GM06990 (cell line): ENCODE measurements around the gene AIPL1.

Experiments
- DNase-seq: peaks from one replicate; pipeline ENCODE4 v3.0.0-alpha.2; 2011; ENCODE audit not compliant: insufficient read length; ENCODE audit errors: extremely low read depth
- H3K27me3 ChIP-seq: replicated peaks from 2 replicates; pipeline ENCODE4 v1.6.0; 2011; ENCODE audit warnings: low read length; ENCODE audit not compliant: control insufficient read depth, insufficient read depth
- H3K36me3 ChIP-seq: 2 replicates; pipeline ENCODE4 v1.5.1; 2011; ENCODE audit warnings: low read length; ENCODE audit not compliant: control insufficient read depth, insufficient read depth
- H3K4me3 ChIP-seq: replicated peaks from 2 replicates; pipeline ENCODE4 v1.5.1; 2011; ENCODE audit warnings: low read depth, mild to moderate bottlenecking, control low read depth, low read length
- TF ChIP-seq, protein P1 (sequence below): IDR thresholded peaks from 2 replicates; pipeline ENCODE4 v1.5.1; 2011; ENCODE audit warnings: low read length, control low read depth, mild to moderate bottlenecking, inconsistent platforms; ENCODE audit not compliant: insufficient read depth, poor library complexity, severe bottlenecking

The AIPL1 gene

DNA sequence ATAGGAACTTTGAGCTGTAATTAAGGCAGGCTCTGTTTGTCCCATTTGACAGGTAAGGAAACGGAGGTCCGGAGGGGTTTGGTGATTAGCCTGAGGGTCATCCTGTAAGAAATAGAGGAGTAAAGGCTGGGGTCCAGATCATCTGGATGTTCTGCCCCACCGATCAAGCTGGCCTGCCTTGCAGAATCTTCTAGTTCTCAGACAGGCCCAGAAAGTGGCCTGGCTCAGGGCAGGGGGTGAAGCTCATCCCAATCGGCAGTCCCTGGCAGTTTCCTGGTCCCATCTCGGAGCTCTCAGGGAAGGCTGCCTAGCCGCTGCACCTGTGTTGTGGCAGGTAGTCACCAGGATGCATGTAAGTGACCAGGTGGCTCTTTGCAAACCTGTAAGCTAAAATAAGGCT is 13.6 kb upstream of the AIPL1 start:
- H3K4me3 ChIP-seq, result no peak overlapping the region
- H3K36me3 ChIP-seq, result no peaks in the 10 kb centered on the region; the same call in 1 of the 2 replicates
- no peaks in the 10 kb centered on the region; the same call in 1 of the 2 replicates for H3K27me3 ChIP-seq
- no peak for DNase-seq
- TF ChIP-seq, protein P1, sequence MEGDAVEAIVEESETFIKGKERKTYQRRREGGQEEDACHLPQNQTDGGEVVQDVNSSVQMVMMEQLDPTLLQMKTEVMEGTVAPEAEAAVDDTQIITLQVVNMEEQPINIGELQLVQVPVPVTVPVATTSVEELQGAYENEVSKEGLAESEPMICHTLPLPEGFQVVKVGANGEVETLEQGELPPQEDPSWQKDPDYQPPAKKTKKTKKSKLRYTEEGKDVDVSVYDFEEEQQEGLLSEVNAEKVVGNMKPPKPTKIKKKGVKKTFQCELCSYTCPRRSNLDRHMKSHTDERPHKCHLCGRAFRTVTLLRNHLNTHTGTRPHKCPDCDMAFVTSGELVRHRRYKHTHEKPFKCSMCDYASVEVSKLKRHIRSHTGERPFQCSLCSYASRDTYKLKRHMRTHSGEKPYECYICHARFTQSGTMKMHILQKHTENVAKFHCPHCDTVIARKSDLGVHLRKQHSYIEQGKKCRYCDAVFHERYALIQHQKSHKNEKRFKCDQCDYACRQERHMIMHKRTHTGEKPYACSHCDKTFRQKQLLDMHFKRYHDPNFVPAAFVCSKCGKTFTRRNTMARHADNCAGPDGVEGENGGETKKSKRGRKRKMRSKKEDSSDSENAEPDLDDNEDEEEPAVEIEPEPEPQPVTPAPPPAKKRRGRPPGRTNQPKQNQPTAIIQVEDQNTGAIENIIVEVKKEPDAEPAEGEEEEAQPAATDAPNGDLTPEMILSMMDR, result no peak

DNA sequence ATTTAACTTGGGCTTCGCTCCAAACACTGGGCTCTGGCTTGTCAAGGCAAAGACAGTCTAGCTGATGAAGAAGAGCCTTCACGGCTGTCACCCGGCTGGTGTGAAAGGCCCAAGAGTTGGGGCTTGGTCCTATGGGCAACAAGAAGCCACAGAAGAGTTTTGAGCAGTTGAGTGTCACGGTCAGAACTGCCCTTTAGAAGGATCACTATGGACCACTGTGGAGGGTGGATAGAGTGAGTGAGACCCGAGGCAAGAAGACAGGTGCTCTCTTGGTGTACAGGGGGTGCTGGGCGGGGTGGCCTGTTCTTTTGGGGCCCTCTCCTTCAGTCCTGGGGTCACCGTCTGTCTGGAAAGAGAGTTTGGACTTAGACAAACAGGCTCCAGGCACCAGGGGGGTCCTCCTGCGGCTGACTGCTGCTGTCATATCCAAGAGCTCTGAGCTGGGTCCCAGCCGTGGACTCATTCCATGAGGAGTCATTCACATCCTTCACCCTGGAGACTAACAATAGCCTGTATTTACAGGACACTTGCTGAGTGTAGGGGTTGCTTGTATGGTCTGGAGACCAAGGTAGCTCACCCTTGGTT is 11.7 kb upstream of the AIPL1 start:
- no peak for DNase-seq
- no peaks in the 10 kb centered on the region; the same call in 1 of the 2 replicates for H3K27me3 ChIP-seq
- H3K36me3 ChIP-seq, result no peaks in the 10 kb centered on the region; the same call in 1 of the 2 replicates
- TF ChIP-seq, protein P1, result no peak
- H3K4me3 ChIP-seq, result no peak overlapping the region

DNA sequence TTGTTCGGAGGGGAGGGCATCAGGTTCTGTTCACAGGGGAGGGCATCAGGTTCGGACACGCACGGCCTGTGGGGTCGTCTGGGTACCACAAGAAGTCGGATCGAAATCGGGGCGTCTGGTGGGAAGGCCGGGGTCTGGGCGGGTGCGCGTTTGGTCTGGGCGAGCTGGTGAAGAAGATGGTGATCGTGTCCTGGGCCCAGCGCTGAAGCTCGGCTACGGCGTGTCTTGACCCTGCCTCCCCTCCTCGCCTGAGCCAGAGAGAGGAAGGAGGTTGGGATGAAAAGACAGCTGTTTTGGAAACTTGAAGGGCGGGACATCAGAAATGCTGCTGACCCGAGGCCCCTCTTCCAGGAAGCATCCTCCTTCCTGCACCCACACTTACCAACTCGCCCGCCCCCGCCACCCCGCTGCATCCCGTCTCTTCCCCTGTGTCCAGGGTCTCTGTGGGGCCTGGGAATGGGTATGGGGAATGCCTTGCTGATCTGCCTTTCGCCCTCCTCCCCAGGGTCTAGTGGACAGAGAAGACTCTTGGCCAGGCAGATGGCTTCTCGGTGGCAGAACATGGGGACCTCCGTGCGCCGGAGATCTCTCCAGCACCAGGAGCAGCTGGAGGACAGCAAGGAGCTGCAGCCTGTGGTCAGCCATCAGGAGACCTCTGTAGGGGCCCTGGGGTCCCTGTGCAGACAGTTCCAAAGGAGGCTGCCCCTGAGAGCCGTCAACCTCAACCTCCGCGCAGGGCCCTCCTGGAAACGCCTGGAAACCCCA is 9.8 kb upstream of the AIPL1 start:
- TF ChIP-seq, protein P1, result no peak
- Histone ChIP-seq H3K4me3 (peak overlapping the region; percentile 51), H3K27me3 (no peaks in the 10 kb centered on the region; the same call in none of the 2 replicates), H3K36me3 (no peaks in the 10 kb centered on the region; the same call in 1 of the 2 replicates)
- DNase-seq, result no peak

DNA sequence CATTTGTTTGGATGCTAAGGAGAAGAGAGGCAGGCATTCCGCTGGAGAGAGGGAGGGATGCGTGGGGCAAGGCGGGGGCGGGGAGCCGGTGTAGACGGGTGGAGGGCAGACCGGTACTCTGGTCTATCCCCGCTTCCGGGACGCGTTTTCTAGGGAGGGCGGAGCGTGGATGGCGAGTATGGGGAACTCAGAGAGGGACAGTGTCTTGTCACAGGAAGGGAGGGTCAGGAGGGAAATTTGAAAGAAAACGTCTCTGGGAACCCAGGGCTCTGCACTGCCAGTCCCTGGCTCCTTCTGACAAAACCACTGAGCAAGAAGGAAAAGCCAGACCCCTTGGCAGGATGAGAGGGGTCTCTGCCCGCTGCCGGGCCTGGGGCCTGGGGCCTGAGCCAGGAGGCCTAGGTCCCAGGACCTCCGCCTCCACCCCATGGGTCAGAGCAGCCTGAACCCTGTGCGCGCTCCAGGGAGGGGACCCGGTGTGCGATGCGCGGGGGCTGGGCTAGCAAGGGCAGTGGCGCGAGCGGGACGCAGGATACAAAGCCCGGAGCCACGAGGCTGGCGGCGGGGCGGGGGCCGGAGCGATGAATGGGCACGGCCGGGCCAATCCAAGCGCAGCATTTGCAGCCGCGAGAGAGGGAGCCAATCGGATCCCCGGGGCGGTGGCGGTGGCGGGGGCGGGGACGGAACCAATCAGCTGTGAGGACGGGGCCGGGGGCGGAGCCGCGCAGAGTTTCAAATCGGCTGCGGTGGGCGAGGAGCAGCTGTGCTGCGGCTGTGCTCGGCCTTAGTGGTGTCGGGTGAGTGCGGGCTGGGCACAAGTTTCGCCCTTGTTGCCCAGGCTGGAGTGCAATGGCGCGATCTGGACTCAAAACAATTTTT is 9.0 kb upstream of the AIPL1 start, which contains the start of gene PIMREG:
Gene PIMREG, plus strand, starts transcription at position 764 of the 879 bp plus-strand sequence. CDS start 656 bp downstream, outside the sequence.
- Histone ChIP-seq H3K4me3 (peak within 1 kb of the TSS; percentile 51), H3K27me3 (no peaks in the 10 kb centered on the region; the same call in none of the 2 replicates), H3K36me3 (no peaks in the 10 kb centered on the region; the same call in 1 of the 2 replicates)
- peak; percentile 93 for DNase-seq
- TF ChIP-seq, protein P1, result no peak

DNA sequence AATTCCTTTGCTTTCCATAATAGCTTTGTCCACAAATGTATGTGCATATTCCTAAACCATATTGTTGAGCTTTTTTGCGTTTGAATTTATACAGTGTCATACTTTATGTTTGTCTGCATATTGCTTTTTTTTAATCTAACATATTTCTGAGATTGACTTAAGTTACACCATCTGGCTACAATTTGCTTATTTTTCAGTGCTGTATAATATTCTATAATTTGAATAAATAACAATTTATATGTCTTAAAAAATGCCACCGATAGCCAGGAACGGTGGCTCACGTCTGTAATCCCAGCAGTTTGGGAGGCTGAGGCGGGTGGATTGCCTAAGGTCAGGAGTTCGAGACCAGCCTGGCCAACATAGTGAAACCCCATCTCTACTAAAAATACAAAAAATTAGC is 7.9 kb upstream of the AIPL1 start:
- H3K4me3 ChIP-seq, result no peak overlapping the region
- no peak for DNase-seq
- H3K27me3 ChIP-seq, result no peaks in the 10 kb centered on the region; the same call in none of the 2 replicates
- no peaks in the 10 kb centered on the region; the same call in 1 of the 2 replicates for H3K36me3 ChIP-seq
- TF ChIP-seq, protein P1, result no peak
